HepG2 (cell line): ENCODE data around the gene BIRC3. TPM values are rescaled to one million over a fixed set of nuclear protein-coding genes. Genes with fewer than 3 reads are reported as not detected.

ENCODE experiments used
- HMG20A ChIP-seq: IDR thresholded peaks from 2 replicates; pipeline ENCODE4 v1.6.1; 2016; ENCODE audit warnings: borderline replicate concordance
- JUND ChIP-seq: sonication (generic); formaldehyde crosslinking; IDR thresholded peaks from 2 replicates; pipeline ENCODE4 v1.8.0; 2022; ENCODE audit warnings: mild to moderate bottlenecking, missing genetic modification reagents
- MYC ChIP-seq: sonication (generic); formaldehyde crosslinking; IDR thresholded peaks from 2 replicates; pipeline ENCODE4 v1.9.0; 2021; ENCODE audit warnings: missing genetic modification reagents, borderline replicate concordance
- MZF1 ChIP-seq: sonication (generic); formaldehyde crosslinking; IDR thresholded peaks from 2 replicates; pipeline ENCODE4 v1.8.1; 2023; ENCODE audit warnings: mild to moderate bottlenecking, missing genetic modification reagents, borderline replicate concordance
- RNF2 ChIP-seq: fragments of 450-650 bp; conservative IDR thresholded peaks from 2 replicates; pipeline ENCODE4 v1.6.1; 2016; ENCODE audit warnings: low read depth
- ZNF207 ChIP-seq: fragments of 450-650 bp; IDR thresholded peaks from 2 replicates; pipeline ENCODE4 v1.6.1; 2016; ENCODE audit warnings: antibody characterized with exemption, borderline replicate concordance
- ZNF234 ChIP-seq: sonication (generic); formaldehyde crosslinking; conservative IDR thresholded peaks from 2 replicates; pipeline ENCODE4 v1.5.1; 2020; ENCODE audit warnings: mild to moderate bottlenecking, missing genetic modification reagents
- ZNF251 ChIP-seq: sonication (generic); formaldehyde crosslinking; IDR thresholded peaks from 2 replicates; pipeline ENCODE4 v1.9.0; 2021; ENCODE audit warnings: mild to moderate bottlenecking, missing genetic modification reagents
- ZNF614 ChIP-seq: IDR thresholded peaks from 2 replicates; pipeline ENCODE4 v1.6.1; 2018; ENCODE audit warnings: missing biosample characterization, missing genetic modification reagents, inconsistent platforms, borderline replicate concordance
- ZNF883 ChIP-seq: sonication (generic); formaldehyde crosslinking; IDR thresholded peaks from 2 replicates; pipeline ENCODE4 v1.5.1; 2020; ENCODE audit warnings: mild to moderate bottlenecking, missing genetic modification reagents; ENCODE audit errors: not compliant biosample characterization
- polyA plus RNA-seq, 8 experiments: library from polyadenylated mRNA; depleted of rRNA in 3 of 8; stranded (reverse) in 7 of 8; unstranded in 1 of 8; fragments of >200 nt; fragmentation: Illumina TruSeq in 4 of 8; extraction: Trizol in 4 of 8; gene quantifications; 2 replicates each; pipeline versions ENCODE4 v1.2.1 to v1.2.3, GENCODE V29; 2011 to 2016; ENCODE audit warnings: low read depth in 4 of 8, missing spikeins in 1 of 8, mixed read lengths in 1 of 8; ENCODE audit not compliant: insufficient read depth in 1 of 8
- total RNA-seq, 5 experiments: library from RNA; depleted of rRNA; stranded (reverse); fragments of >200 nt; fragmentation: Illumina TruSeq; extraction: Trizol; gene quantifications; 2 replicates each; pipeline ENCODE4 v1.2.3, GENCODE V29; 2016; ENCODE audit warnings: low read depth in 1 of 5
- TF ChIP-seq, protein P1 (sequence below): sonication (generic); formaldehyde crosslinking; IDR thresholded peaks from 2 replicates; pipeline ENCODE4 v1.4.0; 2020; ENCODE audit warnings: missing genetic modification reagents
- TF ChIP-seq, protein P2 (sequence below): sonication (generic); formaldehyde crosslinking; IDR thresholded peaks from 2 replicates; pipeline ENCODE4 v1.4.0; 2020; ENCODE audit warnings: missing genetic modification reagents, borderline replicate concordance
- TF ChIP-seq, protein P3 (sequence below): sonication (generic); formaldehyde crosslinking; IDR thresholded peaks from 2 replicates; pipeline ENCODE4 v1.9.0; 2021; ENCODE audit warnings: missing genetic modification reagents, borderline replicate concordance
- TF ChIP-seq, protein P4 (sequence below): sonication (generic); formaldehyde crosslinking; IDR thresholded peaks from 2 replicates; pipeline ENCODE4 v1.5.1; 2020; ENCODE audit warnings: mild to moderate bottlenecking, moderate library complexity, missing genetic modification reagents
- TF ChIP-seq, protein P5 (sequence below): sonication (generic); formaldehyde crosslinking; IDR thresholded peaks from 2 replicates; pipeline ENCODE4 v1.5.0; 2020; ENCODE audit warnings: mild to moderate bottlenecking, missing genetic modification reagents

Gene BIRC3
- total and polyA plus RNA-seq, 2 of the 13 experiments (the other 11 are each of a cell fraction or from before 2014, with no cell fraction given) = 0.41 to 4.2 TPM

DNA sequence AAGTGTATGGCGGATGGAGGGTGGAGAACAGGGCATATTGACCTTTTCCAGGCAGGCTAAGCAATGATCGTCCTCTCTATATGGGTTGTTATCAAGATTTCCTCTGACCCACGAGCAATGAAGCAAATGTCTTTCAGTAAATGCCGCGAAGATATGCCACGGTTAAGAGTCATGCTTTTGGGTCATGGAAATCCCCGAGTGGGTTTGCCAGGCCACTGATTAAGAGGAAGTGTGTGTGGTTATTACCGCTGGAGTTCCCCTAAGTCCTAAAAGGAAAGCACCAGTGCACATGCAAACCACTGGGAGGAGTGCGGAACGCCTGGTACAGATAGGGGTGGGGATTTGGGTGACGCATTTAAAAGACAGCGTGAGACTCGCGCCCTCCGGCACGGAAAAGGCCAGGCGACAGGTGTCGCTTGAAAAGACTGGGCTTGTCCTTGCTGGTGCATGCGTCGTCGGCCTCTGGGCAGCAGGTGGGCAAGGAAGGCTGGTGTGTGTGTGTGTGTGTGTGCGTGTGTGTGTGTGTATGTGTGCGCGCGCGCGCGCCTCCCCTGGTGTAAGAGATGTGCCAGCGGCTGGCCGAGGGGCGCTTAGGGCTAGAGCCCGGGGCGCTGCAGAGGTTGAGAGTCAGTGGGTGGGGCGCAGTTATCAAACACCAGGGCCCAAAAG lies at the start of gene BIRC3 (continued):
- TF ChIP-seq, protein P1, sequence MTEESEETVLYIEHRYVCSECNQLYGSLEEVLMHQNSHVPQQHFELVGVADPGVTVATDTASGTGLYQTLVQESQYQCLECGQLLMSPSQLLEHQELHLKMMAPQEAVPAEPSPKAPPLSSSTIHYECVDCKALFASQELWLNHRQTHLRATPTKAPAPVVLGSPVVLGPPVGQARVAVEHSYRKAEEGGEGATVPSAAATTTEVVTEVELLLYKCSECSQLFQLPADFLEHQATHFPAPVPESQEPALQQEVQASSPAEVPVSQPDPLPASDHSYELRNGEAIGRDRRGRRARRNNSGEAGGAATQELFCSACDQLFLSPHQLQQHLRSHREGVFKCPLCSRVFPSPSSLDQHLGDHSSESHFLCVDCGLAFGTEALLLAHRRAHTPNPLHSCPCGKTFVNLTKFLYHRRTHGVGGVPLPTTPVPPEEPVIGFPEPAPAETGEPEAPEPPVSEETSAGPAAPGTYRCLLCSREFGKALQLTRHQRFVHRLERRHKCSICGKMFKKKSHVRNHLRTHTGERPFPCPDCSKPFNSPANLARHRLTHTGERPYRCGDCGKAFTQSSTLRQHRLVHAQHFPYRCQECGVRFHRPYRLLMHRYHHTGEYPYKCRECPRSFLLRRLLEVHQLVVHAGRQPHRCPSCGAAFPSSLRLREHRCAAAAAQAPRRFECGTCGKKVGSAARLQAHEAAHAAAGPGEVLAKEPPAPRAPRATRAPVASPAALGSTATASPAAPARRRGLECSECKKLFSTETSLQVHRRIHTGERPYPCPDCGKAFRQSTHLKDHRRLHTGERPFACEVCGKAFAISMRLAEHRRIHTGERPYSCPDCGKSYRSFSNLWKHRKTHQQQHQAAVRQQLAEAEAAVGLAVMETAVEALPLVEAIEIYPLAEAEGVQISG (CRISPR knock-in tag) = peak; percentile 12; the same call in 1 of the 2 replicates
- TF ChIP-seq ZNF207 (no peak), RNF2 (no peak; the same call in 1 of the 2 replicates), JUND (CRISPR knock-in tag) (peak; percentile 76), ZNF251 (CRISPR knock-in tag) (0 out of 2 replicates have a peak, but pooled peaks have one; percentile 47), HMG20A (CRISPR knock-in tag) (no peak), ZNF883 (CRISPR knock-in tag) (peak; percentile 78), ZNF614 (peak; percentile 69; the same call in 1 of the 2 replicates), ZNF234 (CRISPR knock-in tag) (no peak), MZF1 (CRISPR knock-in tag) (no peak), MYC (CRISPR knock-in tag) (peak; percentile 43; the same call in 1 of the 2 replicates)
- TF ChIP-seq, protein P2, sequence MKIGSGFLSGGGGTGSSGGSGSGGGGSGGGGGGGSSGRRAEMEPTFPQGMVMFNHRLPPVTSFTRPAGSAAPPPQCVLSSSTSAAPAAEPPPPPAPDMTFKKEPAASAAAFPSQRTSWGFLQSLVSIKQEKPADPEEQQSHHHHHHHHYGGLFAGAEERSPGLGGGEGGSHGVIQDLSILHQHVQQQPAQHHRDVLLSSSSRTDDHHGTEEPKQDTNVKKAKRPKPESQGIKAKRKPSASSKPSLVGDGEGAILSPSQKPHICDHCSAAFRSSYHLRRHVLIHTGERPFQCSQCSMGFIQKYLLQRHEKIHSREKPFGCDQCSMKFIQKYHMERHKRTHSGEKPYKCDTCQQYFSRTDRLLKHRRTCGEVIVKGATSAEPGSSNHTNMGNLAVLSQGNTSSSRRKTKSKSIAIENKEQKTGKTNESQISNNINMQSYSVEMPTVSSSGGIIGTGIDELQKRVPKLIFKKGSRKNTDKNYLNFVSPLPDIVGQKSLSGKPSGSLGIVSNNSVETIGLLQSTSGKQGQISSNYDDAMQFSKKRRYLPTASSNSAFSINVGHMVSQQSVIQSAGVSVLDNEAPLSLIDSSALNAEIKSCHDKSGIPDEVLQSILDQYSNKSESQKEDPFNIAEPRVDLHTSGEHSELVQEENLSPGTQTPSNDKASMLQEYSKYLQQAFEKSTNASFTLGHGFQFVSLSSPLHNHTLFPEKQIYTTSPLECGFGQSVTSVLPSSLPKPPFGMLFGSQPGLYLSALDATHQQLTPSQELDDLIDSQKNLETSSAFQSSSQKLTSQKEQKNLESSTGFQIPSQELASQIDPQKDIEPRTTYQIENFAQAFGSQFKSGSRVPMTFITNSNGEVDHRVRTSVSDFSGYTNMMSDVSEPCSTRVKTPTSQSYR (CRISPR knock-in tag) = no peak
- TF ChIP-seq, protein P3, sequence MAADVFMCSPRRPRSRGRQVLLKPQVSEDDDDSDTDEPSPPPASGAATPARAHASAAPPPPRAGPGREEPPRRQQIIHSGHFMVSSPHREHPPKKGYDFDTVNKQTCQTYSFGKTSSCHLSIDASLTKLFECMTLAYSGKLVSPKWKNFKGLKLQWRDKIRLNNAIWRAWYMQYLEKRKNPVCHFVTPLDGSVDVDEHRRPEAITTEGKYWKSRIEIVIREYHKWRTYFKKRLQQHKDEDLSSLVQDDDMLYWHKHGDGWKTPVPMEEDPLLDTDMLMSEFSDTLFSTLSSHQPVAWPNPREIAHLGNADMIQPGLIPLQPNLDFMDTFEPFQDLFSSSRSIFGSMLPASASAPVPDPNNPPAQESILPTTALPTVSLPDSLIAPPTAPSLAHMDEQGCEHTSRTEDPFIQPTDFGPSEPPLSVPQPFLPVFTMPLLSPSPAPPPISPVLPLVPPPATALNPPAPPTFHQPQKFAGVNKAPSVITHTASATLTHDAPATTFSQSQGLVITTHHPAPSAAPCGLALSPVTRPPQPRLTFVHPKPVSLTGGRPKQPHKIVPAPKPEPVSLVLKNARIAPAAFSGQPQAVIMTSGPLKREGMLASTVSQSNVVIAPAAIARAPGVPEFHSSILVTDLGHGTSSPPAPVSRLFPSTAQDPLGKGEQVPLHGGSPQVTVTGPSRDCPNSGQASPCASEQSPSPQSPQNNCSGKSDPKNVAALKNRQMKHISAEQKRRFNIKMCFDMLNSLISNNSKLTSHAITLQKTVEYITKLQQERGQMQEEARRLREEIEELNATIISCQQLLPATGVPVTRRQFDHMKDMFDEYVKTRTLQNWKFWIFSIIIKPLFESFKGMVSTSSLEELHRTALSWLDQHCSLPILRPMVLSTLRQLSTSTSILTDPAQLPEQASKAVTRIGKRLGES (CRISPR knock-in tag) = no peak
- TF ChIP-seq, protein P4, sequence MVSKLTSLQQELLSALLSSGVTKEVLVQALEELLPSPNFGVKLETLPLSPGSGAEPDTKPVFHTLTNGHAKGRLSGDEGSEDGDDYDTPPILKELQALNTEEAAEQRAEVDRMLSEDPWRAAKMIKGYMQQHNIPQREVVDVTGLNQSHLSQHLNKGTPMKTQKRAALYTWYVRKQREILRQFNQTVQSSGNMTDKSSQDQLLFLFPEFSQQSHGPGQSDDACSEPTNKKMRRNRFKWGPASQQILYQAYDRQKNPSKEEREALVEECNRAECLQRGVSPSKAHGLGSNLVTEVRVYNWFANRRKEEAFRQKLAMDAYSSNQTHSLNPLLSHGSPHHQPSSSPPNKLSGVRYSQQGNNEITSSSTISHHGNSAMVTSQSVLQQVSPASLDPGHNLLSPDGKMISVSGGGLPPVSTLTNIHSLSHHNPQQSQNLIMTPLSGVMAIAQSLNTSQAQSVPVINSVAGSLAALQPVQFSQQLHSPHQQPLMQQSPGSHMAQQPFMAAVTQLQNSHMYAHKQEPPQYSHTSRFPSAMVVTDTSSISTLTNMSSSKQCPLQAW = peak; percentile 36; the same call in 1 of the 2 replicates
- TF ChIP-seq, protein P5, sequence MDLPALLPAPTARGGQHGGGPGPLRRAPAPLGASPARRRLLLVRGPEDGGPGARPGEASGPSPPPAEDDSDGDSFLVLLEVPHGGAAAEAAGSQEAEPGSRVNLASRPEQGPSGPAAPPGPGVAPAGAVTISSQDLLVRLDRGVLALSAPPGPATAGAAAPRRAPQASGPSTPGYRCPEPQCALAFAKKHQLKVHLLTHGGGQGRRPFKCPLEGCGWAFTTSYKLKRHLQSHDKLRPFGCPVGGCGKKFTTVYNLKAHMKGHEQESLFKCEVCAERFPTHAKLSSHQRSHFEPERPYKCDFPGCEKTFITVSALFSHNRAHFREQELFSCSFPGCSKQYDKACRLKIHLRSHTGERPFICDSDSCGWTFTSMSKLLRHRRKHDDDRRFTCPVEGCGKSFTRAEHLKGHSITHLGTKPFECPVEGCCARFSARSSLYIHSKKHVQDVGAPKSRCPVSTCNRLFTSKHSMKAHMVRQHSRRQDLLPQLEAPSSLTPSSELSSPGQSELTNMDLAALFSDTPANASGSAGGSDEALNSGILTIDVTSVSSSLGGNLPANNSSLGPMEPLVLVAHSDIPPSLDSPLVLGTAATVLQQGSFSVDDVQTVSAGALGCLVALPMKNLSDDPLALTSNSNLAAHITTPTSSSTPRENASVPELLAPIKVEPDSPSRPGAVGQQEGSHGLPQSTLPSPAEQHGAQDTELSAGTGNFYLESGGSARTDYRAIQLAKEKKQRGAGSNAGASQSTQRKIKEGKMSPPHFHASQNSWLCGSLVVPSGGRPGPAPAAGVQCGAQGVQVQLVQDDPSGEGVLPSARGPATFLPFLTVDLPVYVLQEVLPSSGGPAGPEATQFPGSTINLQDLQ = no peak
